Brain microvascular endothelial cell (primary cell): ENCODE measurements around the gene POU2F1.
"Not testable (repeated sequence)": the region's sequence is repeated elsewhere in the genome, so short reads cannot be mapped to it uniquely, and the experiment has no call there.

Experiments
- DNase-seq: peaks from one replicate; pipeline ENCODE4 v3.0.0-alpha.2; 2020
- H3K27ac ChIP-seq: fragments of 250-450 bp; sonication (Bioruptor Pico); 2 replicates; pipeline ENCODE4 v1.5.1; 2020; ENCODE audit warnings: mild to moderate bottlenecking, moderate library complexity
- H3K27me3 ChIP-seq: fragments of 250-450 bp; sonication (Bioruptor Pico); replicated peaks from 2 replicates; pipeline ENCODE4 v1.5.1; 2020; ENCODE audit warnings: mild to moderate bottlenecking
- H3K36me3 ChIP-seq: fragments of 250-450 bp; sonication (Bioruptor Pico); replicated peaks from 2 replicates; pipeline ENCODE4 v1.5.1; 2020; ENCODE audit warnings: mild to moderate bottlenecking
- H3K4me3 ChIP-seq: 2 replicates; pipeline ENCODE4 v1.5.1; 2011; ENCODE audit warnings: low read depth, mild to moderate bottlenecking, control low read depth, low read length, moderate library complexity
- in situ Hi-C: cut with HindIII; loops from 2 replicates; pipeline ENCODE4 v1.10.0; 2017; ENCODE audit warnings: low sequenced_read_pairs, low pct_ligation_motif_present
- TF ChIP-seq, protein P1 (sequence below): IDR thresholded peaks from 2 replicates; pipeline ENCODE4 v1.5.1; 2011; ENCODE audit warnings: low read depth, mild to moderate bottlenecking, moderate library complexity, low read length, control low read depth, inconsistent platforms; ENCODE audit errors: missing control alignments

Gene POU2F1

DNA sequence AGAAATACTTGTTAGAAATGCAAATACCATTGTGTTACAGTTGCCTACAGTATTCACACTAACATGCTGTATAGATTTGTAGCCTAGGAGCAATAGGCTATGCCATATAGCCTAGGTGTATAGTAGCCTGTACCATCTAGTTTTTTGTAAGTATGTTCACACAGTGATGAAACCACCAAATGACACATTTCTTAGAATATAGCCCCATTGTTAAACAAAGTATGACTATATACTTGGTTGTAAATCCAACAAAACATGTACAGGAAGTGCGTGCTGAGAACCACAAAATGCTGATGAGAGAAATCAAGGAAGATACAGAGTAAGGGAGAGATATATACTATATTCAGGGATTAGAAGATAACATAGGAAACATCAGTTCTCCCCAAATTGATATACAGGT, 92.2 kb downstream of the POU2F1 start:
- DNase-seq = no peak
- Histone ChIP-seq H3K27ac (no peak overlapping the region), H3K4me3 (no peak overlapping the region), H3K36me3 (no peaks in the 10 kb centered on the region), H3K27me3 (no peaks in the 10 kb centered on the region)
- TF ChIP-seq, protein P1, sequence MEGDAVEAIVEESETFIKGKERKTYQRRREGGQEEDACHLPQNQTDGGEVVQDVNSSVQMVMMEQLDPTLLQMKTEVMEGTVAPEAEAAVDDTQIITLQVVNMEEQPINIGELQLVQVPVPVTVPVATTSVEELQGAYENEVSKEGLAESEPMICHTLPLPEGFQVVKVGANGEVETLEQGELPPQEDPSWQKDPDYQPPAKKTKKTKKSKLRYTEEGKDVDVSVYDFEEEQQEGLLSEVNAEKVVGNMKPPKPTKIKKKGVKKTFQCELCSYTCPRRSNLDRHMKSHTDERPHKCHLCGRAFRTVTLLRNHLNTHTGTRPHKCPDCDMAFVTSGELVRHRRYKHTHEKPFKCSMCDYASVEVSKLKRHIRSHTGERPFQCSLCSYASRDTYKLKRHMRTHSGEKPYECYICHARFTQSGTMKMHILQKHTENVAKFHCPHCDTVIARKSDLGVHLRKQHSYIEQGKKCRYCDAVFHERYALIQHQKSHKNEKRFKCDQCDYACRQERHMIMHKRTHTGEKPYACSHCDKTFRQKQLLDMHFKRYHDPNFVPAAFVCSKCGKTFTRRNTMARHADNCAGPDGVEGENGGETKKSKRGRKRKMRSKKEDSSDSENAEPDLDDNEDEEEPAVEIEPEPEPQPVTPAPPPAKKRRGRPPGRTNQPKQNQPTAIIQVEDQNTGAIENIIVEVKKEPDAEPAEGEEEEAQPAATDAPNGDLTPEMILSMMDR = no peak
- in situ Hi-C loops = no loop called here

DNA sequence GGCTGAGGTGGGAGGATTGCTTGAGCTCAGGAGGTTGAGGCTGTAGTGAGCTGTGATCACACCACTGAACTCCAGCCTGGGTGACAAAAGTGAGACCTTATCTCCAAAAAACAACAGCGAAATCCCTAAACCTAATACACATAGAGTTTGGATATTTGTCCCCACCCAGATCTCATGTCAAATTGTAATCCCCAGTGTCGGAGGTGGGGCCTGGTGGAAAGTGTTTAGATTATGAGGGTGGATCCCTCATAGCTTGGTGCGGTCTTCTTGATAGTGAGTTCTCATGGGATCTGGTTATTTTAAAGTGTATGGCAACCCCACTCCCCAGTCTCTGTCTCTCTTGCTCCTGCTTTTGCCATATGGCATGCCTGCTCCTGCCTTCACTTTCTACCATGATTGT, 94.0 kb downstream of the POU2F1 start:
- Histone ChIP-seq H3K27ac (no peak overlapping the region), H3K36me3 (no peaks in the 10 kb centered on the region), H3K27me3 (no peaks in the 10 kb centered on the region), H3K4me3 (no peak overlapping the region)
- no peak for DNase-seq
- in situ Hi-C loops = no loop called here
- TF ChIP-seq, protein P1 = no peak

DNA sequence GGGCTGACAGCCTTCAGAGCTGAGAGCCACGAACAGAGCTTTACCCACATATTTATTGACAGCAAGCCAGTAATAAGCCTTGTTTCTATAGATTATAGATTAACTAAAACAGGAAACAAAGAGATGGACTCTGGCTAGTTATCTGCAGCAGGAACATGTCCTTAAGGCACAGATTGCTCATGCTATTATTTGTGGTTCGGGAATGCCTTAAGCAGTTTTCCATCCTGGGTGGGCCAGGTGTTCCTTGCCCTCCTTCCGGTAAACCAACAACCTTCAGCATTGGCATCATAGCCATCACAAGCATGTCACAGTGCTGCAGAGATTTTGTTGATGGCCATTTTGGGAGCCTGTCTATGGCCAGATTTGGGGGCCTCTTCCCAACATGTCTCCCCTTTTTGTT, 96.8 kb downstream of the POU2F1 start:
- no peak overlapping the region for H3K27ac ChIP-seq
- TF ChIP-seq, protein P1 = no peak
- H3K27me3 ChIP-seq = no peaks in the 10 kb centered on the region
- in situ Hi-C loops = no loop called here
- DNase-seq = no peak
- H3K4me3 ChIP-seq = no peak overlapping the region
- H3K36me3 ChIP-seq = no peaks in the 10 kb centered on the region

DNA sequence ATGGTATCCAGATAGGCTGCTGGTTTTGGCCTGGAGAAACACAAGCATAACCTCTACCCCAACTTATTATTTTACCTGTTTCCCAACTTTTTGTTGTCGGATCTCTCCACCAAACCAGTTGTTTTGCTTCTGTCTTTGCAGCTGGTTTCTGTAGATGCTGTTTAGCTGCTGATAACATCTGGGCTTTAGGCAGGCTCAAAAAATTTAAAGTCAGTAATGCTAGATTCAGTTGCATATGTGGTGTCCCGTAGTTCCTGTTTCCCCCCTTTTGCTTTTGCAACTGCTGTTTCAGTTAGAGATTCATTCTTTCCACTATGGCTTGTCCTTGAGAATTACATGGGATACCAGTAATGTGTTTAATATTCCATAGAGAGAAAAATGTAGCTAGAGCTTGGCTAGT, 98.5 kb downstream of the POU2F1 start:
- in situ Hi-C loops, DNase-seq, H3K36me3 ChIP-seq, H3K27ac ChIP-seq, H3K4me3 ChIP-seq, H3K27me3 ChIP-seq: not testable (repeated sequence)

DNA sequence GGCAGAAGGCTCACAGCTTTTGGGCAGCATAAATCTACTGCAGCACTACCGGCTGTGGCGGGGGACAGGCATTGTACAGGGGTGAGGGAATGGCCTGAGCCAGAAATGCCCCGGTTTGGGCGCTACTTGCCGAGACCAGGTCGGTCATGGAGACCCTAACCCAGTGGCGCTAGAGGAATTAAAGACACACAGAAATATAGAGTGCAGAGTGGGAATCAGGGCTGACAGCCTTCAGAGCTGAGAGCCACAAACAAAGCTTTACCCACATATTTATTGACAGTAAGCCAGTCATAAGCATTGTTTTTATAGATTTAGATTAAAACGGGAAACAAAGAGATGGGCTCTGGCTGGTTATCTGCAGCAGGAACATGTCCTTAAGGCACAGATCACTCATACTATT, 101.8 kb downstream of the POU2F1 start:
- in situ Hi-C loops = no loop called here
- no peak for DNase-seq
- TF ChIP-seq, protein P1 = no peak
- Histone ChIP-seq H3K27me3 (no peaks in the 10 kb centered on the region), H3K36me3 (no peaks in the 10 kb centered on the region), H3K27ac (no peak overlapping the region), H3K4me3 (no peak overlapping the region)

DNA sequence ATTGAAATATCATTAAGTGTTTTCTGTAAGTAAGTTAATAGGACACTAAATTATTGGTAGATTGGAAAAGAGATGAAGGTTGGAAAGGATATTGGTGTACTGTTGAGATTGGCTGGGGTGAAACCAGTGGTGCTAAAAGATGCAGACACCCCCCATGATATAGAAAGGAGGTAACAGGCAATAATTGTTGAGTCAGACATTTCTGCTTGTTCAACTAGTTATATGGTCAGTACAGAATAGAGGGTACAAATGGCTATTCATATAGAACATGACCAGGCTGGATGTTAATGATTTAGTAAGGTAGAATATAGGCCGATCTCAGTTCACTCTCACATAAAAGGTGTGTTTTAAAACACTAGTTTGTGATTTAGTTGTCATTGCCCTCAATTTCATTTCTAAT, 104.5 kb downstream of the POU2F1 start:
- TF ChIP-seq, protein P1 = no peak
- no peaks in the 10 kb centered on the region for H3K27me3 ChIP-seq
- no peak overlapping the region for H3K4me3 ChIP-seq
- no peak overlapping the region for H3K27ac ChIP-seq
- no peaks in the 10 kb centered on the region for H3K36me3 ChIP-seq
- DNase-seq = no peak
- in situ Hi-C loops = no loop called here
